ENCODE measurements around the gene LAMTOR2. TPM values are rescaled to one million over a fixed set of nuclear protein-coding genes. Genes with fewer than 3 reads are reported as not detected.

LAMTOR2 gene
- total RNA-seq, 1 experiment from 2014 or later, result 50.6 TPM

DNA sequence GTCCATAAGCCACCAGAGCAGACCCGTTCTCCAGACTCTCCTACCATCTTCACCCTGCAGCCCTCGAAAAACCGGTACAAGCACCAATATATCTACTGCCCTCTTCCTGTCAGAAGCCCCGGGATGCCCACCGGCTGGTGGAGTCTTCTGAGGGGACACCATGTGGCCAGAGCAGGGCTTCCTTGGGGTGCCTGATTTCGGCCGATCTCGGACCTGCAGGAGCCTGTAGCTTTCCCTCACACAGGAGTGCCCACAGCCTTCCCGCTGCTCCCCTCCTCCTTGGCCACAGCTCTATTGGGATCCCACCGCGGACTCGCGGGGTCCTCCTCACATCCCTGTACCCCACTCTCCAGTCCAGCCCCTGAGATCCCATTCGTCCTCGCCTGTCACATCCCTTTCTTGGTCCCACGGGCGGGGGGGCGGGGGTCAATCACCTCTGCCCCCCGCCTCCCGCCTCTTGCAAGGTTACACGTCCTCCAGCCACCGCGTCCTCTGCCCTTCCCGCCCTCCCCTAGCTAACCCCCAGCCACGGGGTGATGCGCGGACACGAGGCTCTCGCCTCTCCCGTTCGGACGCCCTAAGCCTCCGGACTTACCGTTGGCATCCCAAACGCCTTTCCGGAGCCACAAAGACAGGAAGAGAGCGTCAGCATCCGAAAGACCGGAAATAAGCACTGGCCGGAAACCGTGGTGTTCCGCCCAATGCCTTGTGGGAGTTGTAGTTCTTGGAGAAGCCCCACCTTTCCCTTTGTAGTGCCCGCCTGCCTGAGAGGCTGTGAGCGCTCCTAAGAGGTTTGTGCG lies 34.1 kb upstream of the LAMTOR2 start, which contains the start of gene SSR2:
Gene SSR2, minus strand, starts transcription at position 659 of the 800 bp plus-strand sequence. CDS start 784 bp downstream, outside the sequence.
- peak within 1 kb of the TSS; percentile 78 for H3K4me2 ChIP-seq (ENCODE audit: insufficient read depth, insufficient read length, low read length)
- TF ChIP-seq, protein P1, sequence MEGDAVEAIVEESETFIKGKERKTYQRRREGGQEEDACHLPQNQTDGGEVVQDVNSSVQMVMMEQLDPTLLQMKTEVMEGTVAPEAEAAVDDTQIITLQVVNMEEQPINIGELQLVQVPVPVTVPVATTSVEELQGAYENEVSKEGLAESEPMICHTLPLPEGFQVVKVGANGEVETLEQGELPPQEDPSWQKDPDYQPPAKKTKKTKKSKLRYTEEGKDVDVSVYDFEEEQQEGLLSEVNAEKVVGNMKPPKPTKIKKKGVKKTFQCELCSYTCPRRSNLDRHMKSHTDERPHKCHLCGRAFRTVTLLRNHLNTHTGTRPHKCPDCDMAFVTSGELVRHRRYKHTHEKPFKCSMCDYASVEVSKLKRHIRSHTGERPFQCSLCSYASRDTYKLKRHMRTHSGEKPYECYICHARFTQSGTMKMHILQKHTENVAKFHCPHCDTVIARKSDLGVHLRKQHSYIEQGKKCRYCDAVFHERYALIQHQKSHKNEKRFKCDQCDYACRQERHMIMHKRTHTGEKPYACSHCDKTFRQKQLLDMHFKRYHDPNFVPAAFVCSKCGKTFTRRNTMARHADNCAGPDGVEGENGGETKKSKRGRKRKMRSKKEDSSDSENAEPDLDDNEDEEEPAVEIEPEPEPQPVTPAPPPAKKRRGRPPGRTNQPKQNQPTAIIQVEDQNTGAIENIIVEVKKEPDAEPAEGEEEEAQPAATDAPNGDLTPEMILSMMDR (conservative IDR thresholded peaks at IDR 0.05), result no peak
- H3T11ph ChIP-seq (ENCODE audit: low read length), result no peak within 1 kb of the TSS
- H2BK12ac ChIP-seq (ENCODE audit: insufficient read length, low read depth, low read length), result no peak within 1 kb of the TSS
- no peak within 1 kb of the TSS for H3K23ac ChIP-seq (ENCODE audit: insufficient read length, low read depth, low read length)
- WGBS (ENCODE audit: extremely low coverage, insufficient read length, low lambda C conversion rate), result no CpG with 5 or more reads among the region's 45 CpGs
- peak; percentile 92 for DNase-seq
- no peak within 1 kb of the TSS for H2AK5ac ChIP-seq (ENCODE audit: insufficient read length, low read length)
- H4K20me1 ChIP-seq (ENCODE audit: control insufficient read depth, insufficient read depth, insufficient read length), result no peaks in the 10 kb centered on the region
- H3K14ac ChIP-seq (ENCODE audit: insufficient read depth, low read length), result no peak within 1 kb of the TSS
- no peak within 1 kb of the TSS for H4K8ac ChIP-seq (replicated peaks; ENCODE audit: insufficient read length, low read depth, low read length)
- H3K27ac ChIP-seq (ENCODE audit: insufficient read length, low read depth, low read length), result no peak within 1 kb of the TSS
- H2BK15ac ChIP-seq (ENCODE audit: low read depth, low read length), result no peak within 1 kb of the TSS
- peaks cover 8% of the 10 kb centered on the region; the same call in 1 of the 2 replicates for H3K79me2 ChIP-seq (ENCODE audit: insufficient read depth, low read length)
- H3K56ac ChIP-seq (ENCODE audit: insufficient read length, low read depth, low read length), result no peak within 1 kb of the TSS
- no peak within 1 kb of the TSS for H2BK120ac ChIP-seq (ENCODE audit: low read depth, low read length, poor library complexity, severe bottlenecking)
- H3K23me2 ChIP-seq (ENCODE audit: insufficient read length, low read depth, low read length, poor library complexity, severe bottlenecking), result peaks cover 7% of the 10 kb centered on the region
- H3K27me3 ChIP-seq (ENCODE audit: insufficient read depth, low read length), result no peaks in the 10 kb centered on the region; the same call in 1 of the 2 replicates
- peaks cover 27 to 44% (median 37%) of the 10 kb centered on the region in 3 experiments; a peak in 6 of 7 replicates for H3K36me3 Mint-ChIP-seq (ENCODE audit: insufficient read depth in 1 of 3, low read depth in 3 of 3)
- no peak within 1 kb of the TSS for H2BK20ac ChIP-seq (ENCODE audit: low read depth, low read length, poor library complexity, severe bottlenecking)
- no peak within 1 kb of the TSS for H3K4ac ChIP-seq (ENCODE audit: low read depth, low read length)
- no peak within 1 kb of the TSS for H4K5ac ChIP-seq (ENCODE audit: insufficient read length, low read depth, low read length)
- H3K4me1 ChIP-seq (ENCODE audit: insufficient read depth, low read length), result peaks cover 2% of the 10 kb centered on the region; the same call in 1 of the 2 replicates
- no peak within 1 kb of the TSS for H3K18ac ChIP-seq (ENCODE audit: insufficient read length, low read depth, low read length)
- H3K4me3 Mint-ChIP-seq, result peak within 1 kb of the TSS; percentile 91 to 96
- no peak within 1 kb of the TSS for H2AFZ ChIP-seq (ENCODE audit: low read length)
- peak within 1 kb of the TSS; percentile 81 to 89 (median 84); a peak in 5 of 7 replicates for H3K27ac Mint-ChIP-seq
- no peak within 1 kb of the TSS for H4K91ac ChIP-seq (ENCODE audit: insufficient read length, low read depth, low read length)
- no peaks in the 10 kb centered on the region for H3K9me3 Mint-ChIP-seq
- H3K27me3 Mint-ChIP-seq (ENCODE audit: low read depth), result peaks cover 32% of the 10 kb centered on the region
- no peaks in the 10 kb centered on the region for H3K9me3 ChIP-seq (ENCODE audit: control insufficient read depth, low read depth, low read length)
- peaks cover 9 to 10% of the 10 kb centered on the region in 2 experiments for H3K4me1 Mint-ChIP-seq
- H3K9ac ChIP-seq (ENCODE audit: extremely low read depth, insufficient read length, low read length), result peak within 1 kb of the TSS; percentile 60
- no peak within 1 kb of the TSS for H2BK5ac ChIP-seq (ENCODE audit: insufficient read length, low read length)
- peaks cover 6% of the 10 kb centered on the region for H3K79me1 ChIP-seq (ENCODE audit: insufficient read depth, low read depth, low read length, poor library complexity, severe bottlenecking)

Measured in H9 (cell line).